Nephron (organoid): ENCODE measurements around the gene TMEM215.

Source experiments
- H3K27ac Mint-ChIP-seq, 3 experiments: 2 replicates each; pipeline ENCODE4 v1.8.0; 2020; ENCODE audit warnings: mixed read lengths in 3 of 3, mild to moderate bottlenecking in 2 of 3, moderate library complexity in 1 of 3
- H3K27me3 Mint-ChIP-seq: 2 replicates; pipeline ENCODE4 v1.8.0; 2021; ENCODE audit warnings: low read depth, mild to moderate bottlenecking, moderate library complexity, mixed read lengths
- H3K36me3 Mint-ChIP-seq: 2 replicates; pipeline ENCODE4 v1.8.0; 2020; ENCODE audit warnings: low read depth, mixed read lengths
- H3K4me1 Mint-ChIP-seq: 2 replicates; pipeline ENCODE4 v1.8.0; 2020; ENCODE audit warnings: mixed read lengths
- H3K4me3 Mint-ChIP-seq, 3 experiments: 2 replicates each; pipeline ENCODE4 v1.8.0; 2020; ENCODE audit warnings: mild to moderate bottlenecking in 3 of 3, mixed read lengths in 3 of 3, moderate library complexity in 2 of 3
- H3K9me3 Mint-ChIP-seq: 2 replicates; pipeline ENCODE4 v1.8.0; 2020; ENCODE audit warnings: mixed read lengths
- CTCF ChIP-seq, 3 experiments: fragments of 200-600 bp; sonication (generic); IDR thresholded peaks; one replicate each; pipeline ENCODE4 v1.5.0; 2021; ENCODE audit warnings: antibody characterized with exemption in 3 of 3; ENCODE audit not compliant: unreplicated experiment in 3 of 3

The TMEM215 gene

GRCh38 chr9:32820322-32820721 is 37.0 kb downstream of the TMEM215 start:
- no peak overlapping the region for H3K4me3 Mint-ChIP-seq
- no peaks in the 10 kb centered on the region for H3K9me3 Mint-ChIP-seq
- no peak for TF ChIP-seq CTCF (IDR thresholded peaks at IDR 0.05; ENCODE audit: unreplicated experiment in 3 of 3)
- H3K4me1 Mint-ChIP-seq, result peaks cover 7% of the 10 kb centered on the region
- peaks cover 11% of the 10 kb centered on the region for H3K27me3 Mint-ChIP-seq
- no peaks in the 10 kb centered on the region for H3K36me3 Mint-ChIP-seq
- no peak overlapping the region for H3K27ac Mint-ChIP-seq

DNA sequence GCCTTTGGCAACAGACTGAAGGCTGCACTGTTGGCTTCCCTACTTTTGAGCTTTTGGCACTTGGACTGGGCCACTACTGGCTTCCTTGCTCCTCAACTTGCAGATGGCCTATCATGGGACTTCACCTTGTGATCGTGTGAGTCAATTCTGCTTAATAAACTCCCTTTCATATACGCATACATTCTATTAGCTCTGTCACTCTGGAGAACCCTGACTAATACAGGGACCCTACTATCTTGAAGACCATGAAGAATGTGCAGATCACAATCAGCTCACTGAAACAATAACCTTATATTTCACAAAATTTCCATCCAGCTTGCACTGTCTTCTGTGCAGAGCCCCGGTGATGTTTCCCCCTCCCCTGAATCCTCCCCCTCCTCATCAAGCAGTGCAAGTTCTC is 39.8 kb downstream of the TMEM215 start:
- no peak for TF ChIP-seq CTCF (IDR thresholded peaks at IDR 0.05; ENCODE audit: unreplicated experiment in 3 of 3)
- Mint-ChIP-seq H3K4me1 (no peaks in the 10 kb centered on the region), H3K27ac (no peak overlapping the region), H3K9me3 (no peaks in the 10 kb centered on the region), H3K27me3 (peaks cover 11% of the 10 kb centered on the region), H3K36me3 (no peaks in the 10 kb centered on the region), H3K4me3 (no peak overlapping the region)

- Mint-ChIP-seq H3K9me3 (no peaks in the 10 kb centered on the region), H3K27ac (no peak overlapping the region), H3K4me1 (no peaks in the 10 kb centered on the region)
Measured at GRCh38 chr9:32823551-32823950, 40.2 kb downstream of the TMEM215 start.

DNA sequence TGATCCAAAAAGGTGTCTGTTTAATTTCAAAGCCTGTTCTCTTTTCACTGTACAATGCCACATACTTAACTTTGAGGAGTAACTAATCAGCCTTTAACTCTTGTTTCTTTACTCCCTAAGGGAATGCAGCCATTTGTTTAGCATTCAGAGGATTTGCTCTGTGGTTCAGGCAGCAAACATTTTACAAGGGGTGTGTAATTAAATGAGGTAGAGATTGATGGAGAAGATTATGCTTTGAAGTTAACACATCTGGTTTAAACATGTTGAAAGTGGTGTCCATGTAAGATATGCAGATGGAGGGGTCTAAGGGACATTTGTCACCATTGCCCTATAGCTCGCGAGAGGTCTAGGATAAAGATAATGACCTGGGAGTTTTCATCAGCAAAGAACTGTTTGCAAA is 41.9 kb downstream of the TMEM215 start:
- Mint-ChIP-seq H3K9me3 (no peaks in the 10 kb centered on the region), H3K4me1 (no peaks in the 10 kb centered on the region), H3K27me3 (peaks cover 11% of the 10 kb centered on the region), H3K27ac (no peak overlapping the region), H3K4me3 (no peak overlapping the region), H3K36me3 (no peaks in the 10 kb centered on the region)
- TF ChIP-seq CTCF (IDR thresholded peaks at IDR 0.05; ENCODE audit: unreplicated experiment in 3 of 3), result no peak

More at GRCh38 chr9:32823551-32823950, 40.2 kb downstream of the TMEM215 start:
- no peak for TF ChIP-seq CTCF (IDR thresholded peaks at IDR 0.05; ENCODE audit: unreplicated experiment in 3 of 3)
- Mint-ChIP-seq H3K27me3 (peaks cover 11% of the 10 kb centered on the region), H3K4me3 (no peak overlapping the region), H3K36me3 (no peaks in the 10 kb centered on the region)

GRCh38 chr9:32828861-32829260 is 45.5 kb downstream of the TMEM215 start:
- no peaks in the 10 kb centered on the region for H3K4me1 Mint-ChIP-seq
- TF ChIP-seq CTCF (IDR thresholded peaks at IDR 0.05; ENCODE audit: unreplicated experiment in 3 of 3), result no peak

GRCh38 chr9:32832346-32832745 is 49.0 kb downstream of the TMEM215 start:
- Mint-ChIP-seq H3K27ac (no peak overlapping the region), H3K9me3 (no peaks in the 10 kb centered on the region), H3K27me3 (no peaks in the 10 kb centered on the region), H3K4me3 (no peak overlapping the region), H3K4me1 (no peaks in the 10 kb centered on the region), H3K36me3 (no peaks in the 10 kb centered on the region)
- TF ChIP-seq CTCF (IDR thresholded peaks at IDR 0.05; ENCODE audit: unreplicated experiment in 3 of 3), result no peak

More at GRCh38 chr9:32828861-32829260, 45.5 kb downstream of the TMEM215 start:
- Mint-ChIP-seq H3K4me3 (no peak overlapping the region), H3K27ac (no peak overlapping the region), H3K27me3 (peaks cover 7% of the 10 kb centered on the region), H3K9me3 (no peaks in the 10 kb centered on the region), H3K36me3 (no peaks in the 10 kb centered on the region)
